IPS-18c (cell line): ENCODE results near the gene RP2.
A peak's percentile ranks its signal among the peaks of the same experiment; 100 is the strongest.

ENCODE experiments used
- H3K4me3 ChIP-seq: 2 replicates; pipeline ENCODE4 v1.7.0; 2013; ENCODE audit warnings: low read depth, mild to moderate bottlenecking, low read length, moderate library complexity; ENCODE audit not compliant: insufficient read depth
- H3K9me3 ChIP-seq: one replicate; pipeline ENCODE4 v1.6.1; 2013; ENCODE audit warnings: mild to moderate bottlenecking, low read length, moderate library complexity; ENCODE audit not compliant: control insufficient read depth, insufficient read depth

The RP2 gene

DNA sequence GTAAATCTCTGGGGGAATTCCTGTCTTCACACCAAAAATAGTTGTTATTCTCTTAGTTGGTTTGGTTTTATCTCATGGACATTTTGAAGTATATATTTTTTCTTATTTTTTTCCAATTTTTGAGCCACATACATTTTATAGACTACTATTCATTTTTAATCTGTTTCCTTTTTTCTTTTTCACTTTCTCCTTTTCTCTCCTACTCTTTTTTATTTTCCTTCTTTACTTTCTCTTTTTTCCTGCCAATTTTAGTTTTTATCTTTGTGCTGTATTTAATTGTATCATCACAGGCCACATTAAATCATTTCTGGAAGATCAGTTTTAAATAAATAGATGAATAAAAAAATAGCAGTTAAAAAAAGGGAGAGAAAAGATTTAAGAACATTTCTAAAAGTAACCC lies 61.4 kb downstream of the RP2 start:
- no peaks in the 10 kb centered on the region for H3K9me3 ChIP-seq
- H3K4me3 ChIP-seq: no peak overlapping the region

DNA sequence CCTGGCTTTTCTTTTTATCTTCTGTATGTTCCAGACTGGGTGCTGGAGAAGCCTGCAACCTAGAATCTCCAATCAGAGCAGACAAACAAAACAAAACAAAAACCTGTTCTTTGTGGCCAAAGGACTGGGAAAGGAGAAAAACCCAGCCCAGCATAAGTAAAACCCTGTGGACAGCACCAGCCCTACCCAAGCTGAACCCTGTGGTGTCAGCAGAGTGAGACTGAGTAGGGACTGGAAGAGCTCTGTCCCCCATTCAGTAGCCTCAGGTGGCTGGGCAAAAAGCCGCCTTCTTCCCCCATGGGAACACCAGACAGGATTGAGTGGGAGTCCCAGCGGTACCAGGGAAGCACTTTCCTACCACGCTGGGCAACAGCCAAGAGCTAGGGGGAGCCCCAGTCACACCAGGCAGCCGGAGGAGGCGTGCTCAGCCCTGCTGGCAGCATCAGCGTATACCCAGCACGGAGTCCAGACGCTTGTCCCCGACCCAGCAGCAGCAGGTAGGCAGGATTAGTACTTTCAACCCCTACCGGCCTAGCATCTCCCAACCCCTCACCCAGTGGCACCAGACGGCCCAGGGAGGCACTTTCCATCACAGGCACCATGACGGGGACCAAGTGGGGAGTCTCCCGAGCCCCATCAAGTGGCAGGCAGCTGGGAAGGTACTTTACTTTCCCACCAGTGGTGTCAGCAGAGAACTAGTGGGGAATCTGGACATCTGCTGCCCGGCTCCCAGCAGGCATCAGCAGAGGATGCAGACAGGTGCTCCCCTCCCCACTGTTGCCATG lies 66.8 kb downstream of the RP2 start:
- H3K9me3 ChIP-seq: peaks cover 6% of the 10 kb centered on the region

DNA sequence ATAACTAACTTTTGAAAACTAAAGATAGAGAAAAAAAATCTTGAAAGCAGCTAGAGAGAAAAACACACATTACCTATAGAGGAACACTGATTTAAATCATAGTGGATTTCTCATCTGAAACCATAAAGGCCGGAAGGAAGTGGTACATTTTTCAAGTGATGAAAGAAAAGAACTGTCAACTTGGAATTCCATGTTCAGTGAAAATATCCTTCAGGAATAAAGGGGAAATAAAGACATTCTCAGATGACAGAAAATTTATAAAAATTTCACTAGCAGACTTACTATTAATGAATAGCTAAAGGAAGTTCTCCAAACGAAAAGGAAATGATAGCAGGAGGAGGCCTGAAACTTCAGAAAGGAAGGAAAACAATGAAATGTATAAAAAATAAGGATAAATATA lies 67.8 kb downstream of the RP2 start:
- peaks cover 6% of the 10 kb centered on the region for H3K9me3 ChIP-seq
- H3K4me3 ChIP-seq: no peak overlapping the region

More for the DNA sequence above, 66.8 kb downstream of the RP2 start:
- H3K4me3 ChIP-seq: peak overlapping the region; percentile 52

DNA sequence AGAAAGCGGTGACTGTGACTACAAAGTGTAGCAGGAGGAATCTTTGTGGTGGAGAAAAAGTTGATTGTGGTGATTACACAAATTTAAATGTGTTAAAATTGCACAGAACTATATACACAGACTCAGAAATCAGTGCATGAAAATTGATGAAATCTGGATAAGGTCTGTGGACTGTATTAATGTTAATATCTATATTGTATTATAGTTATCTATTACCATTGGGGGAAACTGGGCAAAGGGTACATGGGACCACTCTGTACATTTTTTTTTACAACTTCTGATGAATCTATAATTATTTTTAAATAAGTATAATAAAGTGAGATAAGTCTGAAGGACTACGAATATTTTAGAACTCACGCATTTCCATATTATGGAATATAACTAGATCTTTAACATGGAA lies 73.6 kb downstream of the RP2 start:
- H3K9me3 ChIP-seq: peaks cover 7% of the 10 kb centered on the region
- H3K4me3 ChIP-seq: no peak overlapping the region

DNA sequence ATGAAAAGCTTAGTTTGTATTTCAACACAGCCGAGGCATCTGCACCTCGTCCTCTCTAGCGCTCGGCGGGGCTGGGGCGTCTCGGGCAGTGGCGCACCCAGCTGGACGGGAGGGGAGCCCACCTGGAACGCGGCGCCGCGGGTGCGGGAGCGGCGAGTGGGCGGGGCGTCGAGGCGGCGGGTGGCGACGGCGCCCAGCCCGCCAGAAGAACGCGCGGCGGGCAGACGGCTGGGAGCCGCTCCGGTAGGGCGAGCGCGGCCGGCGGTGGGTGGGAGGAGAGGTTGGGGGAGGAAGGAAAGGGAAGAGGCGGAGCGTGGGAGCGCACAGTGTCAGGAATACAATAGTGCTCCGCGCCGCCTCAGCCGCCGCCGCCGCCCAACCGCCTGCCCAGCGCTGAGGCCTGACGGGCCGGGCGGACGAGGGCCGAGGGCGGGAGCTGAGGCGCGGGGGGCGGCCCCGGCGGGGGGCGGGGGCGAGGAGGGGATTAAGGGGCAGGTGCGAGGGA lies 75.3 kb downstream of the RP2 start, which contains the start of gene JADE3:
JADE3 (plus strand) TSS at position 324 of the 505 bp plus-strand sequence. CDS start 72,474 bp downstream, outside the sequence.
- Histone ChIP-seq H3K4me3 (peak within 1 kb of the TSS; percentile 79), H3K9me3 (peaks cover 7% of the 10 kb centered on the region)

DNA sequence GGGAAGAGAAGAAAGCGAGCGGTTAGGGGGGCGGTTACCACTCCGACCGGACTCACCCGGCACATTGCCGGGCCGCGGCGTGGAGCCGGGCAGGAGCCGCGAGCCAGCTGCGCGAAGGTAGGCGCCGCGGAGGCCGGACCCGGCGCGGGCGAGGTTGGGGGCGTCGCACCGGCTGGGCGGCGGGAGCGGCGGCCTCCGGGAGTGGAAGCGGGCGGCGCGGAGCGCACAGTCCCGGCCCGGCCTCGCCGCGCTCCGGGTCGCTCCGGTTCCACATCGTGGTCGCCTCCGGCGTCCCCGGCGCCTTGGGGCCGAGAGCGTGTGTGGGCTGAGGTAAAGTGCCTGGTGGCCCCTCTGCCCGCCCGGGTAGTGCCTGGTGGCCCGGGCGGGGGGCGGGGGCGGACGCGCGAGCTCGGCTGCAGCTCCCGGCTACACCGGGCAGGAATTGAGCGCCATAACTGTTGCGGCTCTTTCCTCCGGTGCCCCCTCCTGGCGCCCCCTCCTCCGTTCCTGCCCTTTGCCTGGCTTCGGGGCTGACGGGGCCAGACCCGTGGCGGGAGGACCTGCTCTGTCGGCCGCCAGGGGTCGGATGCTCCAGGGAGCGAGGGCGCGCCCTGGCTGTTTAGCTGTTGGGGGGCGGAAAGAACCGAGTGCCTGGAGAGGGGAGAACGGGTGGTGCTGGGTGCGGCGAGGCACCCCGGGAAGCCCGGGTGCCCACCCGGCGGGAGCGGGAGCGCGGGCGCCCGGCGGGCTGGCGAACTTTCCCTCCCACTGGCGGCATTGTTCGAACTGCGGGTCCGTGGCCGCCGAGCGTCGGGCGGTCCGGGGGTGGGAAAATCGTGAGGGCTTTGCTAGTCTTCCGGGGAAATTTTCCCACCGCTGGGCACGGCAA lies 76.0 kb downstream of the RP2 start:
- H3K4me3 ChIP-seq: peak overlapping the region; percentile 79
- peaks cover 7% of the 10 kb centered on the region for H3K9me3 ChIP-seq

DNA sequence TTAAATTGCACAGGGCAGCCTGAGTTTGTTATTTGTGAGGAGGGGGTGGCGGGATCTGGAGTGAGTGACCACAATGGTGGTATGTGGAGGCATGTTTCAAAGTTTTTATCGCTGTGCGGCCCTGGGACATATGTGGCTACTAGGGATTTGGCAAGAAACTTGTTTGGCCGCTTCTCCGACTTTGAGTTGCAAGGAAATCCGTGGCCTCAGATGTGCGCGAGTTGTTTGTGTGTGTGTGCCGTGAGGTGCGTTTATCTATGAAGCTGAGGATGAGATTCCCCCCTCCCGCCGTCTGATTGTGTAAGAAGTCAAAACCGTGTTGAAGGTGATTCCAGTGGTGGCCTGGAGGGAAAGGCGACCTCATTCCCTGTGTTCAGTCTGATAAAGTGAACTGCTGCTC lies 76.8 kb downstream of the RP2 start:
- Histone ChIP-seq H3K4me3 (peak overlapping the region; percentile 79), H3K9me3 (peaks cover 7% of the 10 kb centered on the region)

DNA sequence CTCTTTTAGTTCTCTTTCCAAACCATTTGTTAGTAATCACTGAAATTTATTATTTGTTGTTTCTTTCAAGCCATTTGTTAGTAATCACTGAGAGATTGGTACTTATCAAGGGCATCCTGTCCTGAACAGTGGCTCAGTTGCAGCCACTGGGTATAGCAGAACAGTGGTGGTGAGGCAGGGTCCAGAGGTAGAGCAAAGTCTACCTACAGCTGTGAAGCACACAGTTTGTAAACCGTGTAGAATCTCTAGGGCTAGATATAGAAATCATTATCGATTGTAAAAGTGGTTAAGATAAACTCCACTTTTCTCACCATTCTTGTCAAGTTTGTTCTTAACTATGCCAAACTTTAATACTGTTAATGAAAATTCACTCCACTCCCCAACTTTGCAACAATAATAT lies 79.4 kb downstream of the RP2 start:
- no peak overlapping the region for H3K4me3 ChIP-seq
- H3K9me3 ChIP-seq: peaks cover 5% of the 10 kb centered on the region

DNA sequence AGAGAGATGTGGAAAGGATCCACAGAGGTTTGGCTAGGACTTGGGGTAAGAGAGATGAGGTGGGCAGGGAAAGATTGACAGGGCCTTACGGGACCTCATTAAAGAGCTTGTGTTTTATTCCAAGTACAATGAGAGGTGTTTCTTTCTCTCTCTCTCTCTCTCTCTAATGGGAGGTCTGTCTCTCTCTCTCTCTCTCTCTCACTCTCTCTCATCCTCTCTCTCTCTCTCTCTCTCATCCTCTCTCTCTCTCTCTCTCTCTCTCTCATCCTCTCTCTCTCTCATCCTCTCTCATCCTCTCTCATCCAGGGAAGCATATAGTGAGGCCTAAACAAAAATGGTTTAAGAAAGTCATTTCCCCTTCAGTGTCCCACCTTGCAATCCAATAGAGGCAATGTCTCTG lies 80.8 kb downstream of the RP2 start:
- H3K4me3 ChIP-seq: no peak overlapping the region

DNA sequence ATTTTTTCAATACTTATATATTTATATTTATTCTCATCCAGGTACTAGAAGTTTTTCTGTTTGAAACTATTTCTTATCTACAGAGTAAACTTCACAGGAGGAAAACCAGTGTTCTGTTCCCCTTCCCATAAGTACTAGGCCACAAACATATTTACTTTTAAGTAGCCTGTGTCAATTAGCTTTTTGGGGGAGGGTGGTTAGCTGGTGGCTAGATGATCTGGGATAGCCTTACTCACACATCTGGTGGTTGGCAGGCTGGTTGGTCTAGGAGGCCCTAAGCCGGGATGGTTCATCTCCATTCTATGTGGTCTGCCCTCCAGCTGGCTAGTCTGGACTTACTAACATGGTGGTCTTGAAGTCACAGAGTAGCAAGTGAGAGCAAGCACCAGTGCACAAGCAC lies 81.6 kb downstream of the RP2 start:
- no peaks in the 10 kb centered on the region for H3K9me3 ChIP-seq
- H3K4me3 ChIP-seq: no peak overlapping the region

More for the DNA sequence above, 80.8 kb downstream of the RP2 start:
- peaks cover 2% of the 10 kb centered on the region for H3K9me3 ChIP-seq

DNA sequence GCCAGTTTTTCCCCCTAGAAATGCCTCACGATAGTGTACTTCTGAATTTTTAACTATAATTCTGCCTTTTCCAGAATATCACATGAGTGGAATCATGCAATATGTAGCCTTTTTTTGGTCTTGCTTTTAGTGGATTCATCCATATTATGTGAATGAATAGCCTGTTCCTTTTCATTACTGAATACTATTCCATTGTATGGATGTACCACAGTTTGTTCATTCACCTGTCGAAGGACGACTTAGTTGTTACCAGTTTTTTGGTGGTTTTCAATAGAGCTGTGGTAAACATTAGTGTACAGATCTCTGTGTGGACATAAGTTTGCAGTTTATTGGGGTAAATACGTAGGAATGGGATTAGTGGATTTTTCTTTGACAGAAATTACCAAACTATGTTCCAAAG lies 83.4 kb downstream of the RP2 start:
- Histone ChIP-seq H3K4me3 (no peak overlapping the region), H3K9me3 (no peaks in the 10 kb centered on the region)

DNA sequence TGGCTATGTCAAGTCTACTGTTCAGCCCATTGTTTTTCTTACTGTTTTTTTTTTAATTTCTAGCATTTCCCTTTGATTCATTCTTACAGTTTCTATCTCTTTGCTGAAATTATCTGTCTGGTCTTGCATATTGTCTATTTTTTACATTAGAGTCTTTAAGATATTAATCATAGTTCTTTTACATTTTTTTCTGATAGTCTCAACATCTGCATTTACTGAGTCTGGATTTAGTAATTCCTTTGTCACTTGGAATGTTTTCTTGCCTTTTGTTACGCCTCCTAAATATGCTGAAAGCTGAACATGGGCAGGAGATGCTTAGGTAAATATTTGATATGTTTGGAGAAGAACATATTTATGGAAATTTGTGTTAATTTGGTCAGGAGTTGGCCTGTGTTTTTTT lies 85.8 kb downstream of the RP2 start:
- Histone ChIP-seq H3K4me3 (no peak overlapping the region), H3K9me3 (no peaks in the 10 kb centered on the region)

DNA sequence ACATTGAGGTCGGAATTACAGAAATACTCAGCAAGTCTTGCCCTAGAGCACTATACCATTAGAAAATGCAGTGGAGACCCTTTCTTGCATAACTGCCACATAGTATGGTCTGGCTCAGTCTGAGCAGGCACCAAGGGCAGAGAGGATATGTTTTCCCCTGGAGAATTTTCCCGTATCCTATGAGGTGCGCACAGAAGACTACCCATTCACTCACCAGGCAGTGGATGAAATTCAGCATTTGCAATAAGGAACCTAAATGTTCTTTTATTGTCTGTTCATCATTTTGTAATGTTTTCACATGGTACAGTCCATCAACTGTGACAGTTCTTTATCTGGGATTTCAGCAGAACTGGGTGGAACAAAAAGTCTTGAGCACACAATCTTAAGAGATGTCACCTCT lies 90.9 kb downstream of the RP2 start:
- no peaks in the 10 kb centered on the region for H3K9me3 ChIP-seq
- H3K4me3 ChIP-seq: no peak overlapping the region

DNA sequence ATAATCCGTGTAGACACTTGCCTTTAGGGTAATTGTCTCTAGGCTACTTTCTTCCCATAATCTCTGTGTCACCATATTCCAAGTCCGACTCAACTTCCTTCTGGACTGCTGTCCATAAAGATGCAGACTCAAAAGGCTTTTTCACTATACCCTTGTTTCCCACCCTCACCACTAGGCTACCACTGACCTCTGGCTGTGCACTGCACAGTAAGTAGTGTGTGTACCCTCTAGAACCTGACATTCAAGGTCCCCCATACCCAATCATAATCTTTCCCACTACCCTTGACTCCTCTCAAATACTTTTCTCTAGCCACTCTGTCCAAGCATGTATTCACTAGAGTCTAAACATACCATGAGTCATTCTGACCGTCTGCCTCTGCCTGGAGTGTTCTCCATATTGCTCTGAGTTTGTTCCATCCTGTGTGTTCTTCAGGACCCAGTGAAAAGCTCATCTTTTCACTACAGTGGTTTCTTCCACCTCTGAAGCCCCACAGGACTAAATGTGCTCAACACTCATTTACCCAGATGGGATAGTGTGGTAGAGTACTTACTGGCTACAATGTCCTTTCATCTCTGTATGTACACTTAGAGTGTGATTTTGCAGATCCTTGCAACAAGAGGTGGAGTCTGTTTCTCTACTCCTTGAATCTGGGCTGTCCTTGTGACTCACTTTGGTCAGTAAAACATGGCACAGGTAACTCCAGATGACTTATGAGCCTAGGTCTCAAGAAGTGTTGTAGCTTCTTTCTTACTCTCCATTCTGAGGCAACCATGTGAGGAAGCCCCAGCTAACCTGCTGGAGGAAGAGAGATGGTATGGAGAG lies 92.8 kb downstream of the RP2 start:
- H3K9me3 ChIP-seq: no peaks in the 10 kb centered on the region
- H3K4me3 ChIP-seq: no peak overlapping the region
